Measurements from ENCODE around the gene TMEM182.

Gene TMEM182

GRCh38 chr2:102765061-102765460 lies 3.2 kb downstream of the TMEM182 start:
- CTCF ChIA-PET: interaction anchor here (0.7 to 1.4 kb wide), 2 partner anchors 11 to 13 kb away, joined by 3 to 6 read pairs; no protein-coding TSS in a partner anchor
- no peak for DNase-seq (ENCODE audit: extremely low spot score)
- POLR2A ChIA-PET: no interaction called here
- TF ChIP-seq NFRKB (IDR thresholded peaks at IDR 0.05) (no peak), ZNF384 (IDR thresholded peaks at IDR 0.05) (no peak), CTBP1 (IDR thresholded peaks at IDR 0.05; ENCODE audit: borderline replicate concordance) (no peak), HDGF (IDR thresholded peaks at IDR 0.05; ENCODE audit: borderline replicate concordance) (no peak), BHLHE40 (IDR thresholded peaks at IDR 0.05; ENCODE audit: borderline replicate concordance) (no peak), FOXM1 (IDR thresholded peaks at IDR 0.05; ENCODE audit: borderline replicate concordance) (no peak), TARDBP (IDR thresholded peaks at IDR 0.05) (no peak)

DNA sequence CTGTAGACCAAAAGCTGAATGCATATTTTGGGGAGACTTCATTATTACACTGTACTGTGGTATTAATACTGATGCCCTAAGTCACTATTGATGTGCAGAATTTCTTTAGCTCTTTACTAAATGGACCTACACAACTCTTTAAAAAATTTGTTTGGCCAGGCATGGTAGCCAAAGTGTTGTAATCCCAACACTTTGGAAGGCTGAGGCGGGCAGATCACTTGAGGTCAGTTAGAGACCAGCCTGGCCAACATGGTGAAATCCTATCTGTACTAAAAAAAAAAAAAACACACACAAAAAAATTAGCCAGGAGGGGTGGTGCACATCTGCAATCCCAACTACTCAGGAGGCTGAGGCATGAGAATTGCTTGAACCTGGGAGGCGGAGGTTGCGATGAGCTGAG lies 6.4 kb downstream of the TMEM182 start:
- no peak for DNase-seq (ENCODE audit: extremely low spot score)
- no peak for TF ChIP-seq PKNOX1 (IDR thresholded peaks at IDR 0.05)
- no peak for TF ChIP-seq L3MBTL2 (conservative IDR thresholded peaks at IDR 0.05)
- TF ChIP-seq HDGF (IDR thresholded peaks at IDR 0.05; ENCODE audit: borderline replicate concordance): no peak
- TF ChIP-seq LEF1 (IDR thresholded peaks at IDR 0.05; ENCODE audit: borderline replicate concordance): no peak
- no peak for TF ChIP-seq NFRKB (IDR thresholded peaks at IDR 0.05)
- TF ChIP-seq CTBP1 (IDR thresholded peaks at IDR 0.05; ENCODE audit: borderline replicate concordance): no peak
- TF ChIP-seq ARNT (IDR thresholded peaks at IDR 0.05): no peak
- no peak for TF ChIP-seq TARDBP (IDR thresholded peaks at IDR 0.05)
- no peak for TF ChIP-seq ZNF384 (IDR thresholded peaks at IDR 0.05)
- POLR2A ChIA-PET: no interaction called here
- CTCF ChIA-PET: no interaction called here

DNA sequence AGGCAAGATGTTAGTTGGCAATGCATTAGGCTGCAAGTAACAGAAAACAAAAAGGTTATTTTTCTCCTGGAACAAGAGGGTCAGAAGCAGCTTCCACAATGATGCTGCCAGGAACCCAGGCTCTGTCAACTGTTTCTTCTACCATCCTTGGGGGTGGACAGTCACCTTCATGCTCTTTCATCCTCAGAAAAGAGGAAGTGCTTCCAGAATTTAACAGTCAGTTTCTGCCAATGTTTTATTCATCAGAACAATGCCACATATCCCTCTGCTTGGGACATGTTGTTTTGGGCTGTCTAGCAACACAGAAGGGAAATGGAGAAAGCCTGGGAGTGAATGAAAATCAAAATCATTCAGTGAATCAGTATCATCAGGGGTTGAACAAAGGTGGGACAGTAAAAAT lies 7.1 kb downstream of the TMEM182 start:
- no peak for TF ChIP-seq BHLHE40 (IDR thresholded peaks at IDR 0.05; ENCODE audit: borderline replicate concordance)
- TF ChIP-seq ELF4 (IDR thresholded peaks at IDR 0.05): no peak
- no peak for TF ChIP-seq PKNOX1 (IDR thresholded peaks at IDR 0.05)
- no peak for TF ChIP-seq L3MBTL2 (conservative IDR thresholded peaks at IDR 0.05)
- no peak for TF ChIP-seq FOXA1 (IDR thresholded peaks at IDR 0.05)
- TF ChIP-seq SP1 (IDR thresholded peaks at IDR 0.05): no peak
- no peak for TF ChIP-seq FOXK2 (IDR thresholded peaks at IDR 0.05)
- no peak for TF ChIP-seq ZNF384 (IDR thresholded peaks at IDR 0.05)
- no peak for TF ChIP-seq FOXM1 (IDR thresholded peaks at IDR 0.05; ENCODE audit: borderline replicate concordance)
- no peak for TF ChIP-seq NFRKB (IDR thresholded peaks at IDR 0.05)
- TF ChIP-seq TARDBP (IDR thresholded peaks at IDR 0.05): no peak
- TF ChIP-seq LEF1 (IDR thresholded peaks at IDR 0.05; ENCODE audit: borderline replicate concordance): no peak
- ChIA-PET POLR2A (no interaction called here), CTCF (no interaction called here)
- no peak for DNase-seq (ENCODE audit: extremely low spot score)

GRCh38 chr2:102770506-102770905 lies 8.7 kb downstream of the TMEM182 start:
- no peak for TF ChIP-seq FOXM1 (IDR thresholded peaks at IDR 0.05; ENCODE audit: borderline replicate concordance)
- TF ChIP-seq SUZ12 (IDR thresholded peaks at IDR 0.05): no peak
- TF ChIP-seq L3MBTL2 (conservative IDR thresholded peaks at IDR 0.05): no peak
- no peak for TF ChIP-seq SP1 (IDR thresholded peaks at IDR 0.05)
- TF ChIP-seq CTBP1 (IDR thresholded peaks at IDR 0.05; ENCODE audit: borderline replicate concordance): no peak
- no peak for TF ChIP-seq LEF1 (IDR thresholded peaks at IDR 0.05; ENCODE audit: borderline replicate concordance)
- TF ChIP-seq HDGF (IDR thresholded peaks at IDR 0.05; ENCODE audit: borderline replicate concordance): no peak
- TF ChIP-seq TARDBP (IDR thresholded peaks at IDR 0.05): no peak
- TF ChIP-seq ARNT (IDR thresholded peaks at IDR 0.05): no peak
- no peak for TF ChIP-seq PKNOX1 (IDR thresholded peaks at IDR 0.05)
- TF ChIP-seq ZNF384 (IDR thresholded peaks at IDR 0.05): no peak
- TF ChIP-seq FOXA1 (IDR thresholded peaks at IDR 0.05): no peak
- no peak for TF ChIP-seq ELF4 (IDR thresholded peaks at IDR 0.05)
- no peak for TF ChIP-seq BHLHE40 (IDR thresholded peaks at IDR 0.05; ENCODE audit: borderline replicate concordance)
- TF ChIP-seq NFRKB (IDR thresholded peaks at IDR 0.05): no peak
- TF ChIP-seq FOXK2 (IDR thresholded peaks at IDR 0.05): no peak
- CTCF ChIA-PET: no interaction called here
- DNase-seq (ENCODE audit: extremely low spot score): no peak
- POLR2A ChIA-PET: no interaction called here

DNA sequence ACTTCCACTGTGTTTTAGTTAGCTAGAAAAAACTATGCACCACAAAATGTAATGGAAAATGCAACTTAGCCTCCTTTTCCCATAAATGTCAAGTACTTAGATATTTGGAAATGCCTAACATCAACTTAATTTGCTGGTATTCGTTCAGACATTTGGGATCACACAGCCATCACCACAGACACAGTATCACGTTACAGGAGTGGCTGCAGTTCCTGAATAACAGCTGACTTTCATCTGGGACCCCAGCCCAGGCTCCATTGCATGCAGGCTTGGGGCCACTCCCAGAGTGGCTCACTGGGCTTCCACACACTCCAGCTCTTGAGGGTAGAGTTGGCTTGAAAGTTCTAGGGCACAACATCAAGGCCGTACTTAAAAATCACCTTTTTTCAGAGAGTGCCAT lies 9.3 kb downstream of the TMEM182 start:
- TF ChIP-seq SP1 (IDR thresholded peaks at IDR 0.05) (no peak), HDGF (IDR thresholded peaks at IDR 0.05; ENCODE audit: borderline replicate concordance) (no peak), BHLHE40 (IDR thresholded peaks at IDR 0.05; ENCODE audit: borderline replicate concordance) (no peak), ZNF384 (IDR thresholded peaks at IDR 0.05) (no peak), ARNT (IDR thresholded peaks at IDR 0.05) (no peak), FOXM1 (IDR thresholded peaks at IDR 0.05; ENCODE audit: borderline replicate concordance) (no peak), L3MBTL2 (conservative IDR thresholded peaks at IDR 0.05) (no peak), ELF4 (IDR thresholded peaks at IDR 0.05) (no peak), FOXA1 (IDR thresholded peaks at IDR 0.05) (no peak), NFRKB (IDR thresholded peaks at IDR 0.05) (no peak), SUZ12 (IDR thresholded peaks at IDR 0.05) (no peak), FOXK2 (IDR thresholded peaks at IDR 0.05) (no peak), TARDBP (IDR thresholded peaks at IDR 0.05) (no peak), LEF1 (IDR thresholded peaks at IDR 0.05; ENCODE audit: borderline replicate concordance) (no peak)
- CTCF ChIA-PET: no interaction called here
- POLR2A ChIA-PET: no interaction called here
- no peak for DNase-seq (ENCODE audit: extremely low spot score)

- DNase-seq (ENCODE audit: extremely low spot score): no peak
- no peak for TF ChIP-seq CTBP1 (IDR thresholded peaks at IDR 0.05; ENCODE audit: borderline replicate concordance)
- no peak for TF ChIP-seq PKNOX1 (IDR thresholded peaks at IDR 0.05)
- CTCF ChIA-PET: interaction anchor here (1.1 kb wide), 1 partner anchor 19 kb away, joined by 3 read pairs; no protein-coding TSS in a partner anchor
- POLR2A ChIA-PET: no interaction called here
Measured at GRCh38 chr2:102772659-102773058, 10.8 kb downstream of the TMEM182 start.
